Measurements from ENCODE around the gene KIAA2012.

GRCh38 chr2:202101026-202101579, 28.0 kb downstream of the KIAA2012 start:
- TF ChIP-seq POLR2AphosphoS5 (IDR thresholded peaks at IDR 0.05; ENCODE audit: low read depth, low read length) (no peak), CTCF (IDR thresholded peaks at IDR 0.05; ENCODE audit: control extremely low read depth in 1 of 3, insufficient read depth in 1 of 3, low read depth in 1 of 3, low read length in 3 of 3) (no peak), RNF2 (IDR thresholded peaks at IDR 0.05; ENCODE audit: borderline replicate concordance, low read depth, low read length, missing control alignments, poor library complexity, severe bottlenecking) (no peak), SP4 (IDR thresholded peaks at IDR 0.05; ENCODE audit: low read length) (no peak), SP1 (IDR thresholded peaks at IDR 0.05; ENCODE audit: low read depth, low read length) (no peak), MAX (IDR thresholded peaks at IDR 0.05) (no peak), CREB1 (IDR thresholded peaks at IDR 0.05) (no peak), NRF1 (IDR thresholded peaks at IDR 0.05; ENCODE audit: low read depth, low read length) (no peak), CEBPB (IDR thresholded peaks at IDR 0.05; ENCODE audit: low read depth, low read length) (no peak), TAF1 (IDR thresholded peaks at IDR 0.05; ENCODE audit: low read depth, low read length) (no peak)

Measured in H1 (cell line).